Activated T-helper 2 cell treated with anti-CD3 and anti-CD28 coated beads, Interferon-gamma antibody, Interleukin-2, Interleukin-4, amounts not matched to agents 10 μg/mL and 5 μg/mL and 100 μg/mL, durations not matched to agents 14 hours and 24 hours and 36 hours (primary cell): Measurements from ENCODE around the gene NEUROD6. TPM values are rescaled to one million over a fixed set of nuclear protein-coding genes. Genes with fewer than 3 reads are reported as not detected.

Source experiments
- DNase-seq: peaks from one replicate; pipeline ENCODE4 v3.0.0; 2021; ENCODE audit warnings: low spot score
- H3K27ac Mint-ChIP-seq: one replicate; pipeline ENCODE4 v1.8.0; 2021; ENCODE audit warnings: mixed read lengths
- H3K27me3 Mint-ChIP-seq: one replicate; pipeline ENCODE4 v1.8.0; 2021; ENCODE audit warnings: low read depth, mixed read lengths
- H3K36me3 Mint-ChIP-seq: one replicate; pipeline ENCODE4 v1.8.0; 2021; ENCODE audit warnings: low read depth, mixed read lengths
- H3K4me1 Mint-ChIP-seq: one replicate; pipeline ENCODE4 v1.8.0; 2021; ENCODE audit warnings: low read depth, mixed read lengths
- H3K4me3 Mint-ChIP-seq: one replicate; pipeline ENCODE4 v1.8.0; 2021; ENCODE audit warnings: low read depth, mild to moderate bottlenecking, moderate library complexity, mixed read lengths
- H3K9me3 Mint-ChIP-seq: one replicate; pipeline ENCODE4 v1.8.0; 2021; ENCODE audit warnings: mixed read lengths
- intact Hi-C: fragments of 100-400 bp; cut with micrococcal nuclease; formaldehyde crosslinking; loops from one replicate; pipeline ENCODE4 v1.15.1; 2023
- total RNA-seq: library from RNA; stranded (reverse); gene quantifications from 2 replicates; pipeline ENCODE4 v1.2.3, GENCODE V29; 2022

NEUROD6 gene
- total RNA-seq, 1 donor from 2014 or later, result not detected

DNA sequence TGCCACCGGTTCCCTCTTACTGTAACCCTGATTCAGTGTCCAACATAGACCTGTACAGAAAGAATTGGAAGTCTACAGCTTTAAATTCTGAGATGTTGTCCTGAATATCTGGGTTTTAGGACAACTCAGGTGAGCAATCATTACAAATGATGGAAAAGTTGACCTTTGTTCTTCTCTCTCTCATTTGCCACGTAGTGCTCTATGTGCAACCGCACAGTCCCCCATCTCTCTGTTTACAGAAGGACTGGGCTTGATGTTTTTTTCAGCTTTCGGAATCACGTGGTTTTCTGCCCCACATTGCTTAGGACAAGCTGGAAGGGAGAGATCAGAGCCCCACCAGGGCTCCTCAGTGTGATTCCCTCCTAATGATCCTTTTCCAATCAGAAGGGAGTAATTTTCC is 22.2 kb downstream of the NEUROD6 start:
- H3K4me3 Mint-ChIP-seq, result no peak overlapping the region
- no peaks in the 10 kb centered on the region for H3K9me3 Mint-ChIP-seq
- intact Hi-C loops, result no loop called here
- H3K27ac Mint-ChIP-seq, result no peak overlapping the region
- H3K4me1 Mint-ChIP-seq, result no peaks in the 10 kb centered on the region
- no peaks in the 10 kb centered on the region for H3K36me3 Mint-ChIP-seq
- no peak for DNase-seq
- H3K27me3 Mint-ChIP-seq, result no peaks in the 10 kb centered on the region

DNA sequence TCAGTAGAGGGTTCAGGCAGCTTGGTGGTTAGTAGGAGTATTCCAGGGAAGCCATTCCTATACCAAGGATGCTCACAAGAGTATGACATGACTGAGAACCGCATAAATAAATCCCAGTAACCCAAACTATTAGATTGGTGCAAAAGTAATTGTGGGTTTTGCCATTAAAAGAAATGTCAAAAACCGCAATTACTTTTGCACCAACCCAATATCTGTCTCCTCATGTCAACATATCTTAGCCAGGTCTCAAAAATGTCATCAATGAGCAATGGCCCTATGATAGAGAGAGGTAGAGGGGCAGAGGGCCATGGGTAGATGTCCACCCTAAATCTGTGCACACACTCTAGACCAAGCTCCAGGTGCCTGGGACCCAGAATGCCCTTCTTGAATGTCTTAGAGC is 23.6 kb downstream of the NEUROD6 start:
- Mint-ChIP-seq H3K27ac (no peak overlapping the region), H3K4me1 (no peaks in the 10 kb centered on the region), H3K27me3 (no peaks in the 10 kb centered on the region), H3K36me3 (no peaks in the 10 kb centered on the region), H3K9me3 (no peaks in the 10 kb centered on the region), H3K4me3 (no peak overlapping the region)
- DNase-seq, result no peak
- intact Hi-C loops, result no loop called here

DNA sequence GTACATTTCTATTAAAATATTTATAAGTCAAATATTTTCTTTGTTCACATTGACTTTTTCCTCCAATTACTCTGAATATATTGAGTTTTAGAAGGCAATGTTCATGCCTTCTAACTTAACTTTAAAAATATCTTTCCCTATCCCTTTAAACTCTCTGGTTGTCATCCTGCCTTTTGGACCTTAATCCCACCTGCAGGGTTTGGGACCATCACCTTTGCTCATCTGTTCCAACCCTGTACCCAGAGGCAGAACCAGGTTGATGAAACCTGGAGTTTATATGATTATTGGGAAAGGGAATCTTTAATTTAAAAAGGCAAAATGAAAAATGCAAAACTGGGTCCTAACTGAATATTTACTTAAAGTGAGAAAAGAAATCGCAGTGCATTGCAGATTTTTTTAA is 24.8 kb downstream of the NEUROD6 start:
- no peaks in the 10 kb centered on the region for H3K27me3 Mint-ChIP-seq
- intact Hi-C loops, result no loop called here
- H3K4me3 Mint-ChIP-seq, result no peak overlapping the region
- no peak for DNase-seq
- no peaks in the 10 kb centered on the region for H3K36me3 Mint-ChIP-seq
- no peaks in the 10 kb centered on the region for H3K4me1 Mint-ChIP-seq
- no peak overlapping the region for H3K27ac Mint-ChIP-seq
- no peaks in the 10 kb centered on the region for H3K9me3 Mint-ChIP-seq

DNA sequence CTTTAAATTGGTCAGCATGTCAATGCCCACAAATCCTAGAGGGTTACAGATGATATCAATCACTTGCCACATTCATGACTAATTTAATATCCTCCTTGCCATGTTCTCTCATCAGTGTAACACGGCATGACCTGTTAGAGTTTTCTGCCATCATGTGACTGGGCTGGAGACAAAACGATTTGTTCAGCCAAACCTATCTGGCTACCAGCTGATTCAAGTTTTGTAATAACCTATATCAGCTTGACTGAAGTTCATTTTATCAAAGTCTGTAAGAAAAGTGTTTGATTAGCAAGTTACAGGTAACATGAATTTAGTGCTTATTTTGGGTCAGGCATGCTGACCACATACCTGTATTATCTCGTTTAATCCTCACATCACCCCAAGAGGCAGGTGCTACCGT is 25.7 kb downstream of the NEUROD6 start:
- Mint-ChIP-seq H3K4me1 (no peaks in the 10 kb centered on the region), H3K27ac (no peak overlapping the region), H3K36me3 (no peaks in the 10 kb centered on the region), H3K9me3 (no peaks in the 10 kb centered on the region), H3K4me3 (no peak overlapping the region), H3K27me3 (no peaks in the 10 kb centered on the region)
- no peak for DNase-seq
- intact Hi-C loops, result no loop called here

DNA sequence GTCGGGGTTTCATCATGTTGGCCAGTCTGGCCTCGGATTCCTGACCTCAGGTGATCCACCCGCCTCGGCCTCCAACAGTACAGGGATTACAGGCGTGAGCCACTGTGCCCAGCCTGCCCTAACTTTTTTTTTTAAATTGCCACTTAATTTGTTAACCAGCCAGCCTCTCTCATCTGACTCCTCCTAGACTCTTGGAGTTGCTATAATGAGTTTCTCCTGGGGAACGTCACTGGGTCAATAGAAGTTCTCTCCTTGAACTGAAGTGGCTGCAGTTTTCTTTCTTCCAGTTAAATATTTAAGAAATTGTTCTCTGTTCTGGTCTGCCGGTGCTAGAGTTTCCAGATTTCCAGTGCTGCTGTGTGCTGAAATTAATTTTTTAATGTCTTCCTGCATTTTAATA is 27.6 kb downstream of the NEUROD6 start:
- Mint-ChIP-seq H3K4me1 (no peaks in the 10 kb centered on the region), H3K4me3 (no peak overlapping the region), H3K27me3 (no peaks in the 10 kb centered on the region), H3K36me3 (no peaks in the 10 kb centered on the region), H3K27ac (no peak overlapping the region), H3K9me3 (no peaks in the 10 kb centered on the region)
- DNase-seq, result no peak
- intact Hi-C loops, result no loop called here

DNA sequence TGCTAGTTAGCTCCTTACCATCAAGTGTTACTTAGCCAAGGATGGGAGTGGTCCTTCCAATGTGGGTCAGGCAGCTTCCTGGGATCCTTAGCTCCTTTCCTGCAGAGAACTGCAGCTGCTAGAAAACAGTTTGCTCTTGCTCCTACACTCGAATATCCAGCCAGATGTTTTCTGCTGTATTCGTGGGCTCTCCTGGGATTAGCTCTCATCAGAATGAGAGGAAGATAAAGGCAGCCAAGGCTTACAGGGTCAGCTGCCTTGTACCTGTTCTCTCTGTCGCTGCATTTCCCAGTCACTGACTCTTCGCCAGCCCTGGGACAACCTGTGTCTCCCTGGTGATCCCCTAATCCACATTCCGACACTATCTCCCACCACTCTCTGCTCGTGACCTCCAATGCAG is 29.0 kb downstream of the NEUROD6 start:
- intact Hi-C loops, result no loop called here
- Mint-ChIP-seq H3K27me3 (no peaks in the 10 kb centered on the region), H3K4me1 (no peaks in the 10 kb centered on the region), H3K4me3 (no peak overlapping the region), H3K36me3 (no peaks in the 10 kb centered on the region), H3K27ac (no peak overlapping the region), H3K9me3 (no peaks in the 10 kb centered on the region)
- no peak for DNase-seq

DNA sequence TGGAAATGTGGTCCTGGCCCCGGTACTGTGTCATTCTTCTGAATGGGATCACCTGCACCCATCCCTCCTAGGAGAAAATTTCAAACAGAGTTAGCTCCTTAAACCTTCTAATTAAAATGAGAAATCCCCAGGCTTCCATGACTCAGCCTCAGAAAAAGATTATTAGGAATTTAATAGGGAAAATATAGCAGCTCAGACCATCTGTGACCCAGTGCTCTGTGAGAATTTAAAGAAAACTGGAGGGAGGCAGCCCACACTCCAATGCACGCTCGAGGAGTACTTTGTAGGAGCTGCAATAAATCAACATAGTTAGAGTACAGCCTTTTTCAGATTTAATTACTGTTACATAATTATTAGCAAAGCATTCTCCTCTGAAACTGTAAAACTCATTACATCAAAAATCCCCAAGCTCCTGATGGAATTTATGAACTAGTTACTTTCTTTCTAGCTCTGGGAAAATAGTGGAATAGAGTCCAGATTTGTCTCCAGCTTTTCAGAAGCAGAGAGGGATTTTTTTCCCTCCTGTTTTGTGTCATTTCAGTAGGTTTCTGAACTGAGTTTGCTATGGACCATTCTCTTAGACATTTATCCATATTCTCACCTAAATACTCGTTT is 30.1 kb downstream of the NEUROD6 start:
- Mint-ChIP-seq H3K27ac (no peak overlapping the region), H3K4me3 (no peak overlapping the region), H3K4me1 (no peaks in the 10 kb centered on the region), H3K9me3 (no peaks in the 10 kb centered on the region), H3K27me3 (no peaks in the 10 kb centered on the region), H3K36me3 (no peaks in the 10 kb centered on the region)
- DNase-seq, result no peak
- intact Hi-C loops, result no loop called here

DNA sequence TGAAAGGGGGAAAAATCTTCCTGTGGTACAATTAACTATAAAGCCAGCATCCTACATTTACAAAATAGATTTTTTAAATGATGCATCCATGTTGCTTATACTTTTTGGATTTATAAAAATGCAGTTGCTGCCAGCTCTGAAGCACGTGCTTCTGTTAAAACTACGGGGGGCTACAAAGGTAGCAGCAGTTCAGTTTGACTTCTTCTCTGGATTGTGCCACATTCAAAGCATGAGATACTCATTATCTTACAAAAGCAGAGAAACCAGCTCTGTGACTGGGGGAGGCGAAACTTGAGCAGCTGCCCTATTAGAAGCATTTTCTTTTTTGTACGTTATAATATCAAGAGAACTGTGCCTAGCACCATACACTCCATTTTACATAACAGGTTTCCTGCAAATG is 31.1 kb downstream of the NEUROD6 start:
- Mint-ChIP-seq H3K9me3 (no peaks in the 10 kb centered on the region), H3K4me1 (no peaks in the 10 kb centered on the region), H3K36me3 (no peaks in the 10 kb centered on the region), H3K27ac (no peak overlapping the region), H3K4me3 (no peak overlapping the region), H3K27me3 (no peaks in the 10 kb centered on the region)
- no peak for DNase-seq
- intact Hi-C loops, result no loop called here

DNA sequence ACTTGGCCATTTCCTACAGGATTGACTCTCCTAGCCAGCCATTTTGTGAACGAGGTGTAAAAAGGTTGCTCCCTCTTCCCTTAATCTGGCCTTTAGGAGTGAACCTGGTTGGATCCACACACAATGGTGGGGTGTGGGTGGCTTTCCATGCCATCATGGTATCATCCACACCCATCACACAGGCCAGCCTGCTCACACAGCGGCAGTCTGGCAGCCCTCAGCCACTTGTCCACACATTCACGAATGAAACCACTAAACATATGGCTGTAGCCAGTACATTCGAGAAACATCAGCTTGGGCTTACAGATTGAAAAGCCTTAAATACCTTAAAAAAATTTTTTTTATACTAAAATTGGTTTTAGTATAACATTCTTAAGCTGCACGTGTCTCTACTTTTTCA is 31.9 kb downstream of the NEUROD6 start:
- Mint-ChIP-seq H3K4me3 (no peak overlapping the region), H3K36me3 (no peaks in the 10 kb centered on the region), H3K9me3 (no peaks in the 10 kb centered on the region), H3K4me1 (no peaks in the 10 kb centered on the region), H3K27me3 (no peaks in the 10 kb centered on the region), H3K27ac (no peak overlapping the region)
- DNase-seq, result no peak
- intact Hi-C loops, result no loop called here

DNA sequence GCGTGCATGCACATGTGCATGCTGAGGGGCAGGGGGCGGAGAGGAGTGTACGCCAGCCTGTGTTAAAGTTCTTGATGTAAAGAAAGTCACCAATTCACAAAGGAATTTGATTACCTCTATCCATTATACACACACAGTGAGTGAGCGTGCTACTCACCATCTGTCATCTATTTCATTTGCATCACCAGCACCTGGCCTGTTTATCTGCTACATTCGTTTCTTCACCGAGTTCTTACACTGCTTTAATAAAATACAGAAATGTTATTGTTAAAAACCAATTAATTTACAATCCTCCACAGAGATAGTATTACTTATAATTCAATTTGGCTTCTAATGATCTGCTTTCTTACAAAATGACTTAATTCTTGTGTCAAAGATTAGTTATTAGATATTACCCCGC is 32.6 kb downstream of the NEUROD6 start:
- Mint-ChIP-seq H3K27ac (no peak overlapping the region), H3K4me3 (no peak overlapping the region), H3K36me3 (no peaks in the 10 kb centered on the region), H3K9me3 (no peaks in the 10 kb centered on the region), H3K4me1 (no peaks in the 10 kb centered on the region), H3K27me3 (no peaks in the 10 kb centered on the region)
- DNase-seq, result no peak
- intact Hi-C loops, result no loop called here

DNA sequence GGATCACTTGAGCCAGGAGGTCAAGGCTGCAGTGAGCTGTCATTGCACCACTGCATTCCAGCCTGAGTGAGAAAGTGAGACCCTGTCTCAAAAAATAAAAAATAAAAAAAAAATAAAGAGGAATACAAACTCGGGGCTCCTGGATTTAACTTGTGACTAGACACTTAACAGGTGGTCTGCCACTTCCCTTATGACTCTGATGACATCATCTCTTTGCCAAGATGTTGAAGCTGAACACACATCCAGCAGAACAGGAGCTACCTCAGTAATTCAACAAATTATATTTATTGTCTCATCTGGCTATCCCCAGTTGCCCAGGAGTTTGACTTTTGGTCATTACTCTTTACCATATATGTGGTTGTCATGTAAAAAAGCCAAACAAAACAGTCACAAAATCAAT is 35.3 kb downstream of the NEUROD6 start:
- no peak overlapping the region for H3K4me3 Mint-ChIP-seq
- H3K27ac Mint-ChIP-seq, result no peak overlapping the region
- no peaks in the 10 kb centered on the region for H3K36me3 Mint-ChIP-seq
- intact Hi-C loops, result no loop called here
- no peaks in the 10 kb centered on the region for H3K9me3 Mint-ChIP-seq
- H3K4me1 Mint-ChIP-seq, result no peaks in the 10 kb centered on the region
- no peaks in the 10 kb centered on the region for H3K27me3 Mint-ChIP-seq
- no peak for DNase-seq

DNA sequence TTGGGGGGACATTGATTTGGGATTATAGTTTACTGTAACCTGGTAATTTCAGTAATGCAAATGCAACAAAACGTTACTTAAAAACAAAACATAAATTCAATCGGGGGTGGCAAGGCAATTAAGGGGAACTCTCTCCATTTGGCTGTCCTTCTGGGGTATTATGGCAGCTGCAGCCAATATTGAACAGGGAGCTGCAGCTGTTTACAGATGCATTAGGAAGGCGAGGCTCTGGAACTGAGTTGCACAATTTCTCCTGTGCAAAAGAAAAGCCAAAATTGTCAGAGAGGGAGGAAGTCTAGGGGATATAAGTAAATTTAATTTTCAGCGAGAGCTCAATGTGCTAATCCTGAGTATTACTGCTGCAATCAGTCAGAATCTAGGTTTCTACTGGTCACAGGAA is 36.1 kb downstream of the NEUROD6 start:
- H3K9me3 Mint-ChIP-seq, result no peaks in the 10 kb centered on the region
- intact Hi-C loops, result no loop called here
- no peaks in the 10 kb centered on the region for H3K27me3 Mint-ChIP-seq
- DNase-seq, result no peak
- no peaks in the 10 kb centered on the region for H3K4me1 Mint-ChIP-seq
- no peak overlapping the region for H3K27ac Mint-ChIP-seq
- no peaks in the 10 kb centered on the region for H3K36me3 Mint-ChIP-seq
- H3K4me3 Mint-ChIP-seq, result no peak overlapping the region

DNA sequence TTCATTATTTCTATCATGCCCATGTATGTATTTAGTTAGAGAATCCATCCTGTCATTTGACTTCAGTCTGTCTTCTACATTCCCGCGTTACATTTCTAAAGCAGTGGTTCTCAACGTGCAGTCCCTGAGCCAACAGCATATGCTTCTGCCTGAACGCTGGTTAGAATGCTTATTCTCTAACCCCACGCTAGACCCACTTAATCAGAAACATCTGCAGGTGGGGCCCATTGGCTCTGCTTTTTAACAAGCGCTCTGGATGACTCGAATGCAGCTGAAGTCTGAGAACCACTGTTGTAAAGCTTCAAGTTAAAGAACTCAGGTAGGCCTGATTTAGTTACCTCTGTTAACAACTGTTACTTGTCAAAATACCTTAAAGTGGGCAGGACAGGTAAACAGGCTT is 38.2 kb downstream of the NEUROD6 start:
- H3K27me3 Mint-ChIP-seq, result no peaks in the 10 kb centered on the region
- no peak overlapping the region for H3K27ac Mint-ChIP-seq
- H3K36me3 Mint-ChIP-seq, result no peaks in the 10 kb centered on the region
- no peak for DNase-seq
- no peaks in the 10 kb centered on the region for H3K9me3 Mint-ChIP-seq
- no peak overlapping the region for H3K4me3 Mint-ChIP-seq
- H3K4me1 Mint-ChIP-seq, result no peaks in the 10 kb centered on the region
- intact Hi-C loops, result no loop called here

DNA sequence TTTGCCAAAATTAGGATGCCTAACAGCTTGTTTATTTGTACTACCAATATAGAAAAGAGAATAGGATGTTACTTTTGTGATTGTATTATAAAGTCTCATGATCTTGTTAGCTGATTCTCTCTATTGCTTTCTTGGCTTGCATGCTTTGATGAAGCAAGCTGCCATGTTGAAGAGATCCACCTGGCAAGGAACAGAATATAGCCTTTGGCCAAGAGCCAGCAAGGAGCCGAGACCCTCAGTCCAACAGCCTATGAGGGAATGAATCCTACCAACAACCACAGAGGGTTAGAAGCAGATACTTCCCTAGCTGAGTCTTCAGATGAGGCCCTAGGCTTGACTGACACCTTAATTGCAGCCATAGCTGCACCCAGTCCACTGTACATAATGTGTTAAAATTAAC is 41.2 kb downstream of the NEUROD6 start:
- Mint-ChIP-seq H3K4me3 (no peak overlapping the region), H3K27me3 (no peaks in the 10 kb centered on the region), H3K4me1 (no peaks in the 10 kb centered on the region), H3K9me3 (no peaks in the 10 kb centered on the region), H3K36me3 (no peaks in the 10 kb centered on the region), H3K27ac (no peak overlapping the region)
- intact Hi-C loops, result no loop called here
- DNase-seq, result no peak
